NCI-H146 treated with DMSO at 0.1 percent for 48 hours (cell line): Measurements from ENCODE around the gene CARD11.
"Not testable (repeated sequence)": the region's sequence is repeated elsewhere in the genome, so short reads cannot be mapped to it uniquely, and the experiment has no call there.

Experiments
- DNase-seq: peaks from one replicate; lab custom pipeline; 2025; ENCODE audit not compliant: unreplicated experiment; lab: John Stamatoyannopoulos, UW

CARD11 gene

GRCh38 chr7:3065724-3066143 is 22.1 kb upstream of the CARD11 start:
- DNase-seq: peak; percentile 28

GRCh38 chr7:3064067-3064466 is 20.4 kb upstream of the CARD11 start:
- no peak for DNase-seq

- DNase-seq: no peak
Observed at GRCh38 chr7:3063016-3063753, 19.5 kb upstream of the CARD11 start.

GRCh38 chr7:3057066-3057420 is 13.4 kb upstream of the CARD11 start:
- DNase-seq: no peak

GRCh38 chr7:3056234-3057065 is 12.8 kb upstream of the CARD11 start:
- peak; percentile 41 for DNase-seq

GRCh38 chr7:3055626-3056025 is 12.0 kb upstream of the CARD11 start:
- no peak for DNase-seq

GRCh38 chr7:3042861-3043489 is 692 bp downstream of the CARD11 start:
- DNase-seq: no peak

GRCh38 chr7:3041986-3042675 is 1.5 kb downstream of the CARD11 start:
- no peak for DNase-seq

GRCh38 chr7:3039787-3040186 is 3.9 kb downstream of the CARD11 start:
- DNase-seq: no peak

- not testable (repeated sequence) for DNase-seq
Observed at GRCh38 chr7:3038011-3038410, 5.7 kb downstream of the CARD11 start.

- DNase-seq: no peak
Observed at GRCh38 chr7:3037259-3037658, 6.4 kb downstream of the CARD11 start.

GRCh38 chr7:3034591-3035150 is 9.0 kb downstream of the CARD11 start:
- no peak for DNase-seq

- DNase-seq: no peak
Observed at GRCh38 chr7:3033581-3033980, 10.1 kb downstream of the CARD11 start.

- DNase-seq: no peak
Observed at GRCh38 chr7:3033136-3033535, 10.5 kb downstream of the CARD11 start.

- DNase-seq: no peak
Observed at GRCh38 chr7:3032256-3032655, 11.4 kb downstream of the CARD11 start.

- DNase-seq: no peak
Observed at GRCh38 chr7:3029138-3029537, 14.5 kb downstream of the CARD11 start.

- DNase-seq: no peak
Observed at GRCh38 chr7:3028758-3029093, 14.9 kb downstream of the CARD11 start.

- no peak for DNase-seq
Observed at GRCh38 chr7:3028071-3028757, 15.5 kb downstream of the CARD11 start.

- DNase-seq: no peak
Observed at GRCh38 chr7:3027005-3027845, 16.4 kb downstream of the CARD11 start.

- no peak for DNase-seq
Observed at GRCh38 chr7:3025616-3026015, 18.1 kb downstream of the CARD11 start.
